Prostate gland (tissue), 2 donors: ENCODE data around the gene SLIT1. TPM values are rescaled to one million over a fixed set of nuclear protein-coding genes. Genes with fewer than 3 reads are reported as not detected.

Source experiments
- DNase-seq: peaks from one replicate; pipeline ENCODE4 v3.0.0-alpha.2; 2019; ENCODE audit warnings: low spot score
- H3K27ac ChIP-seq, 2 donors: fragments of 200-600 bp; sonication (generic); 2 replicates each; pipeline ENCODE4 v1.5.1; 2017 to 2019
- H3K27me3 ChIP-seq: fragments of 200-600 bp; sonication (generic); replicated peaks from 2 replicates; pipeline ENCODE4 v1.5.1; 2019; ENCODE audit not compliant: insufficient read depth
- H3K36me3 ChIP-seq, 2 donors: fragments of 200-600 bp; sonication (generic); 1 replicate in 1 of 2; 2 replicates in 1 of 2; pipeline versions ENCODE4 v1.5.1 to v1.8.1; 2017 to 2019
- H3K4me1 ChIP-seq: fragments of 200-600 bp; sonication (generic); replicated peaks from 2 replicates; pipeline ENCODE4 v1.5.1; 2019
- H3K4me3 ChIP-seq, 2 donors: fragments of 200-600 bp; sonication (generic); 2 replicates each; pipeline ENCODE4 v1.5.1; 2017 to 2019
- H3K9me3 ChIP-seq: fragments of 200-600 bp; sonication (generic); 2 replicates; pipeline ENCODE4 v1.5.1; 2017
- POLR2A ChIP-seq: fragments of 450-650 bp; IDR thresholded peaks from one replicate; pipeline ENCODE4 v1.6.1; 2016; ENCODE audit warnings: antibody characterized with exemption, mild to moderate bottlenecking
- POLR2AphosphoS5 ChIP-seq: sonication (generic); formaldehyde crosslinking; IDR thresholded peaks from one replicate; pipeline ENCODE4 v1.6.1; 2017; ENCODE audit warnings: antibody characterized with exemption
- WGBS: methylation state at CpG from one replicate; pipeline ENCODE4 v1.1.5; 2018; 5-methylcytosine and 5-hydroxymethylcytosine counted together
- intact Hi-C: fragments of 100-400 bp; cut with DNase I; formaldehyde crosslinking; loops from one replicate; pipeline ENCODE4 v1.14.2; 2022
- total RNA-seq, 2 donors: library from RNA; depleted of rRNA; stranded (reverse); fragments of >200 nt; gene quantifications; one replicate each; pipeline ENCODE4 v1.1.0, GENCODE V29; 2016
- TF ChIP-seq, protein P1 (sequence below), 4 experiments: fragments of 200-600 bp in 2 of 4; fragments of 450-650 bp in 2 of 4; sonication (generic) in 2 of 4; IDR thresholded peaks; 1 replicate in 3 of 4; 2 replicates in 1 of 4; pipeline ENCODE4 v1.5.1; 2016 to 2019; ENCODE audit warnings: antibody characterized with exemption in 4 of 4, mild to moderate bottlenecking in 2 of 4, moderate library complexity in 2 of 4

Gene SLIT1
- total RNA-seq, 2 donors from 2014 or later = 0.59 to 0.91 TPM

DNA sequence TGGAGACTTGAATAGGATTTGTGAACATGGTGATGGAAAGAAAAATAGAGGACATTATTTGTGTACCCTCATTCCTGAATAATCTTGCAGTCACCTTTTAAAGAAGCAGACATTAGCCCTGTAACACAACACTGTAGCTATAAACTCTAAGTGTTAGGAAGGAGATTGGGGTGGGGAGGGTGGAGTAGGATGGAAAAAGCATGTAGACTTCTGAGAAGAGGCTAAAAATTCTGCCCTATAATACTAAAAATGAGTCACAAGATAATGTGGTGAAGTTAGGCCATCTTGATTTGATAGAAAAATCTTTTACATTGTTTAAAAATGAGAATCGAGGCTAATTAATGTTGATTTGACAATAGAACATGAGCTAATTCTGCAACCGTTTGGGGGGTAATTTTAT lies 224.9 kb downstream of the SLIT1 start:
- no peak overlapping the region for H3K27ac ChIP-seq
- no peak overlapping the region for H3K4me3 ChIP-seq
- intact Hi-C loops = no loop called here
- no peaks in the 10 kb centered on the region for H3K9me3 ChIP-seq
- H3K36me3 ChIP-seq = no peaks in the 10 kb centered on the region
- 90% methylated on average over 2 of the region's 2 CpGs for WGBS
- no peaks in the 10 kb centered on the region for H3K27me3 ChIP-seq
- H3K4me1 ChIP-seq = no peaks in the 10 kb centered on the region
- TF ChIP-seq POLR2A (no peak), POLR2AphosphoS5 (no peak)
- TF ChIP-seq, protein P1, sequence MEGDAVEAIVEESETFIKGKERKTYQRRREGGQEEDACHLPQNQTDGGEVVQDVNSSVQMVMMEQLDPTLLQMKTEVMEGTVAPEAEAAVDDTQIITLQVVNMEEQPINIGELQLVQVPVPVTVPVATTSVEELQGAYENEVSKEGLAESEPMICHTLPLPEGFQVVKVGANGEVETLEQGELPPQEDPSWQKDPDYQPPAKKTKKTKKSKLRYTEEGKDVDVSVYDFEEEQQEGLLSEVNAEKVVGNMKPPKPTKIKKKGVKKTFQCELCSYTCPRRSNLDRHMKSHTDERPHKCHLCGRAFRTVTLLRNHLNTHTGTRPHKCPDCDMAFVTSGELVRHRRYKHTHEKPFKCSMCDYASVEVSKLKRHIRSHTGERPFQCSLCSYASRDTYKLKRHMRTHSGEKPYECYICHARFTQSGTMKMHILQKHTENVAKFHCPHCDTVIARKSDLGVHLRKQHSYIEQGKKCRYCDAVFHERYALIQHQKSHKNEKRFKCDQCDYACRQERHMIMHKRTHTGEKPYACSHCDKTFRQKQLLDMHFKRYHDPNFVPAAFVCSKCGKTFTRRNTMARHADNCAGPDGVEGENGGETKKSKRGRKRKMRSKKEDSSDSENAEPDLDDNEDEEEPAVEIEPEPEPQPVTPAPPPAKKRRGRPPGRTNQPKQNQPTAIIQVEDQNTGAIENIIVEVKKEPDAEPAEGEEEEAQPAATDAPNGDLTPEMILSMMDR (IDR thresholded peaks at IDR 0.05) = no peak
- DNase-seq = no peak

DNA sequence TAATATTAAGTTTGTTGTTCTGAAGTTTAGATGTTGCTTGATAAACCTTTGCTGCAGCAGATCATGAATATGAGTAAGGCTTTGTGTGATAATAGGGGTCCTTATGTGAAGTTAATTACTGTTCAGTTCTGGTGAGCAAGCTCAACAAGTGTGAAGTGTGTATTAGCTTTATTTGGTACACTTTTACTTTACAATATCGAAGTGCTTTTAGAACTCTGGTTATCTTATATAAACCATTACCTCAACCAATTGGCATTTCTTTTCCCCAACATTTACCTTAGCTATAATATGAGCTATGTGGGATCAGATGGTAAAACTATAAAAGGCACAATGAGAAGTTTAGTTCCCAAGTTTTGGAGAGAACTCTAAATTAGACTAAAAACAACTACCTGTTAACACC lies 226.0 kb downstream of the SLIT1 start:
- Histone ChIP-seq H3K27ac (no peak overlapping the region), H3K27me3 (no peaks in the 10 kb centered on the region), H3K4me3 (no peak overlapping the region), H3K36me3 (no peaks in the 10 kb centered on the region), H3K4me1 (no peaks in the 10 kb centered on the region), H3K9me3 (no peaks in the 10 kb centered on the region)
- no peak for DNase-seq
- TF ChIP-seq POLR2AphosphoS5 = no peak
- TF ChIP-seq, protein P1 (IDR thresholded peaks at IDR 0.05) = no peak
- no peak for TF ChIP-seq POLR2A
- intact Hi-C loops = no loop called here
- WGBS = 58% methylated on average over 1 of the region's 1 CpG

DNA sequence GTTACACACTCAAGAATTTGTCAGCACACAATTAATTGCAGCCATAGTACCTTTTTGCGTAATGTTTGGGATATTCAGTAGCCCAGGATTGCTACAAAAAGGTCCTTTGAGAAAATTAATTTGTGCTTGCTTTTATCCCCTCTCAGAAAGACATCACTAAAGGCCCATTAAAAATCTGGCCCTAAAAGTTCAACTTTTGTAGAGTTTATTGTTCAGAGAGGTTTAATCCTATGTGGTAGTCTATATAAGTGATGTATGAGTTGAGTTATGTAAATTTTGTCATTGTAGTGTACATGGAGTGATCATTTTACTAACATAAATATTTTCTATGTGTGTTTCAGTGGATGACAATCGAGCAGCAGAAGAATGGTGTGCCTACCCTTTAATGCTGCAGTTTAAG lies 227.7 kb downstream of the SLIT1 start:
- no peaks in the 10 kb centered on the region for H3K9me3 ChIP-seq
- H3K36me3 ChIP-seq = no peaks in the 10 kb centered on the region
- TF ChIP-seq, protein P1 (IDR thresholded peaks at IDR 0.05) = no peak
- TF ChIP-seq POLR2AphosphoS5 (no peak), POLR2A (no peak)
- no peak for DNase-seq
- no peaks in the 10 kb centered on the region for H3K4me1 ChIP-seq
- WGBS = 92% methylated on average over 2 of the region's 2 CpGs
- intact Hi-C loops = no loop called here
- H3K4me3 ChIP-seq = no peak overlapping the region
- H3K27me3 ChIP-seq = no peaks in the 10 kb centered on the region
- H3K27ac ChIP-seq = no peak overlapping the region

DNA sequence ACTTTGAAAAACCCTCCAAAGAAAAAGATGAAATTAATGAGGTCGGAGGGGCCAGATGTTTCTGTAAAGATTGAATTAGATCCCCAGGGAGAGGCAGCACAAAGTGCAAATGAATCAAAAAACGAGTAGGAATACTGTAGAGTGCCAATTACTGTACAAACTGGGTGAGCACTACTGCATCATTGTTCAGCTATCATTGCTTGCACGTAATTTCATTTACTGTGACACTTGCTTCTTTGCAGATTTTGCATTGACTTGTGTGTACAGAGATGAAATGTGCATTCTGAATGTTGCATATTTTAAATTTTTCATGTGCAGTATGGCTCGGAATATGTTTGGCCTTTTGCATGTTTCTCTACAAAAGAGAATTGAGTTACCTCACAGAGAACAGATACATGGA lies 230.0 kb downstream of the SLIT1 start:
- TF ChIP-seq, protein P1 (IDR thresholded peaks at IDR 0.05) = no peak
- TF ChIP-seq POLR2A = no peak
- H3K36me3 ChIP-seq = no peaks in the 10 kb centered on the region
- no peak overlapping the region for H3K4me3 ChIP-seq
- WGBS = 83% methylated on average over 4 of the region's 4 CpGs
- H3K27ac ChIP-seq = no peak overlapping the region
- no peaks in the 10 kb centered on the region for H3K4me1 ChIP-seq
- intact Hi-C loops = no loop called here
- no peaks in the 10 kb centered on the region for H3K9me3 ChIP-seq
- DNase-seq = no peak
- no peaks in the 10 kb centered on the region for H3K27me3 ChIP-seq

DNA sequence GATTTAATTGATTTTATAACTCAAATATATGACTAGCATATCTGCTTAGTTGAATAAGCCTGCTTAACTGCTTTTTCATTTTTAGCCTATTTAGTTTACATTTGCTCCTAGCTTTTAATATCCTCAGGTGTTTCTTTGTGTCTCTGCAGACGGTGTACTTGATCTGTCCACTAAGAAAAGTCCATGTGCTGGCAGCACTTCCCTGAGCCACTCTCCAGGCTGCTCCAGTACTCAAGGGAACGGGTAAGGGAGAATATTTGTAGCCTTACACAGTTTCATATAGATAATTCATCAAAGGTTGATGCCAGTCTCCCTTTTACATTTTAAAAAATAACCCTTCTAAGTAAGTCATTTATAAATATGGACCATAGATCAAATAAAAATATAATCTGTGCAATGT lies 233.8 kb downstream of the SLIT1 start:
- Histone ChIP-seq H3K4me3 (no peak overlapping the region), H3K4me1 (no peaks in the 10 kb centered on the region), H3K36me3 (no peaks in the 10 kb centered on the region), H3K27me3 (no peaks in the 10 kb centered on the region), H3K27ac (no peak overlapping the region), H3K9me3 (no peaks in the 10 kb centered on the region)
- intact Hi-C loops = no loop called here
- TF ChIP-seq, protein P1 (IDR thresholded peaks at IDR 0.05) = no peak
- TF ChIP-seq POLR2A (no peak), POLR2AphosphoS5 (no peak)
- no peak for DNase-seq
- 60% methylated on average over 2 of the region's 2 CpGs for WGBS
